GM23248 (cell line): ENCODE measurements around the gene HIPK2.

ENCODE experiments used
- EZH2 ChIP-seq: fragments of 200-600 bp; sonication (generic); IDR thresholded peaks from 2 replicates; pipeline ENCODE4 v1.6.1; 2018; ENCODE audit warnings: antibody characterized with exemption, mild to moderate bottlenecking; ENCODE audit not compliant: insufficient read depth, poor library complexity, severe bottlenecking
- EZH2phosphoT487 ChIP-seq: fragments of 200-600 bp; sonication (generic); IDR thresholded peaks from 2 replicates; pipeline ENCODE4 v1.6.1; 2018; ENCODE audit warnings: antibody characterized with exemption, moderate library complexity, mild to moderate bottlenecking, low read depth; ENCODE audit not compliant: insufficient read depth

DNA sequence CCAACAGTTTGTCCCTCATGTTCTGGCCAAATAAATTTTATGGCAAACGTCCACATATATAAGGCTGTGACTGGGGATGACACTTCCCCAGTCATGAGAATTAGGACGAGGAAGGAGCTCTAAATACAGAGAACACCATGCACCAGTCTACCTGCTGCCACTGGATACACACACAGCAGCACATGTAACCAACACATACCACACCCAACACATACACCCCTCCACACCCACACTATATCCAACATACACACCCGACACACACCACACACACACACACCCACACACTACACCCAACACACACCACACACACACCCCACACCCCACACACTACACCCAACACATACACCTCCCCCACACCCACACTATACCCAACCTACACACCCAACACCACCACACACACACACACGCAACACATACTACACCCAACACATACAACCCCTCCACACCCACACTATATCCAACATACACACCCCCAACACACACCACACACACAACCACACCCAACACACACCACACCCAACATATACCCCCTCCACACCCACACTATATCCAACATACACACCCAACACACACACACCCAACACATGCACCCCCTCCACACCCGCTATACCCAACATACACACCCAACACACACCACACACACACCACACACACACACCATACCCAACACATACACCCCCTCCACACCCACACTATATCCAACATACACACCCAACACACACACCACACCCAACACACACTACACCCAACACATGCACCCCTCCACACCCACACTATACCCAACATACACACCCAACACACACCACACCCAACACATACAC, 74.1 kb downstream of the HIPK2 start:
- TF ChIP-seq EZH2 (no peak), EZH2phosphoT487 (no peak)
